Measurements from ENCODE around the gene C1QTNF8.
"Not testable (repeated sequence)": the region's sequence is repeated elsewhere in the genome, so short reads cannot be mapped to it uniquely, and the experiment has no call there.

Gene C1QTNF8

DNA sequence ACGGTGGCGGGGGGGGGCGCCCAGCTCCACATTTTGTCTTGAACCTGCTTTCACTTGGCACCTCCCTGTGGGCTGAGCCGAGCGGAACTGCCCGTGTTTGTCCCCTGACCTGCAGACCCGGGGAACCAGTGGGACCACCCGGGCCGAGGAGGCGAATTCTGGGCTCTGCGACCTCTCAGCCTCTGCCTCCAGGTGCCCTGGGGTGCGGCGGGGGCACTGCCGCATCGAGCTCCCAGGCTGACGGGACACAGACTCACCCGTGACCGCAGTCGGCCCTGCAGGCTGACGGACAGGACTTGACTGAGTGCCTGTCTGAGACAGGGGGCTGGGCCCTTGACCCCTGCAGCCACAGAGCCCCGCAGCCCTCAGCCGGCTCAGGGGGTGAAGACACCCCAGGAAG lies 11.1 kb upstream of the C1QTNF8 start:
- no peak for DNase-seq

DNA sequence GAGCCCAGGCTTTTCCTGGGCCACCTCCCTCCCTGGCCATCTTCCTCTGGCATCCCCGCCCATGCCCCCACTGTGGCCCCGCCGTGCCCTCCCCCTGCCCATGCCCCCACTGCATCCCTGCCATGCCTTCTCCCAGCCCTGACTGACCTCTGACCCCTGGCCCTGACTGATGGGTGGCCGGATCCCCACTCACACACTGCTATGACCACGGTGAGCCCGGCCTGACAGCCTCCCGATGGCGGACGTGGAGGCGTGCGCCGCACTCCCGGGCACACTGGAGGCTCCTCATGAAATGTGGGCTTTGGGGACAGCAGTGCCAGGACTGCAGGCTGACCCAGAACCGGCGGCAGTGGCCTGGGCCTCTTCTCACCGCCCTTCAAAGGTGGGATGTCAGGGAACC lies 10.6 kb upstream of the C1QTNF8 start:
- DNase-seq = no peak

DNA sequence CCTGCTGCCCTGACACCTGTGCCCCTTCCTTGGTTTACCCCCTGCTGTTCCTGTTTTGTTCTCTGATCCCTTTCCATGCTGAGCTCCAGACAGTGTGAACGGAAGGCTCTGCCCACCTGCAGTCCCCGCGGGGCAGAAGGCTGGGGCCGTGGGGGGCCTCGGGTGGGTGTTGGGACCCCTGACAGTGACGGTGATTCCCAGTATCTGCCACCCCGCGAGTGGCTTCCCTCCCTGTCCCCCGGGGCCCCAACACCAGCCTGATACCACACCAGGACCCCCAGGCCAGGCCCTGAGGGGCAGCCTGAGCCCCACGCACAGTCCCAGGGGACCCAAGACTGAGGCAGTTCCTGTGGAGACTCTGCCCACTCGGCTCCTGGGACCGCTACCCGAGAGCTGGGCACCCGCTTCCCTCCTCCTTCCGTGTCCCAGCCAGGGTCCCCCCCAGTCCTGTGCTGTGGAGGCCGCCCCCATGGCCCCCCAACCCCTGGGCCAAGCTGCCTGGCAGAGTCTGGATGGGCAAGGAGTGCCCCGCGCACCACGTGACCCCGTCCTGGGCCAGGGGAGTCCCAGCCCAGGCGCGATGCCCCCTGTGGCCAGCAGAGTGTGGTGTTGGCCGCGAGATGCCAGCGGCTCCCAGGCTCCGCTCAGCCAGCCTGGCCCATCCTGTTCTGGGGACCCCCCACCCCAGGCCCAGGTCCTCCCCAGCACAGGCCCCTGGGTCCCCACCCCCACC lies 10.0 kb upstream of the C1QTNF8 start:
- no peak for DNase-seq

DNA sequence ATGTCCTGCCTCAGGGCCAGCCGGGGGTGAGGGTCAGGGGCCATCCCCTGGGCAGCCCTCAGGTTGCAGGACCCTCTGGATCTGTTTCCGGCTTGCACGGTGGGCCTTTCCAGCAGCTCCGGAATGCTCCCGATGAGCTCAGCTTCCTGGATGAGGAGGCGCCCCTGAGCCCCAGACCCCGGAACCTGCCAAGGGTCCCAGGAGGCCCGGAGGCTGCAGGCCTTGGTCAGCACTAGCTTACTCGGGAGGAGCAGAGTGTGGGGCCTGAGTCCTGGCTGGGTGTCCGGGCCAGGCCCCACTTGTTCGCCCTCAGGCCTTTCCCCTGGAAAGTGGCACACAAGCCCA lies 7.6 kb upstream of the C1QTNF8 start:
- no peak for DNase-seq

DNA sequence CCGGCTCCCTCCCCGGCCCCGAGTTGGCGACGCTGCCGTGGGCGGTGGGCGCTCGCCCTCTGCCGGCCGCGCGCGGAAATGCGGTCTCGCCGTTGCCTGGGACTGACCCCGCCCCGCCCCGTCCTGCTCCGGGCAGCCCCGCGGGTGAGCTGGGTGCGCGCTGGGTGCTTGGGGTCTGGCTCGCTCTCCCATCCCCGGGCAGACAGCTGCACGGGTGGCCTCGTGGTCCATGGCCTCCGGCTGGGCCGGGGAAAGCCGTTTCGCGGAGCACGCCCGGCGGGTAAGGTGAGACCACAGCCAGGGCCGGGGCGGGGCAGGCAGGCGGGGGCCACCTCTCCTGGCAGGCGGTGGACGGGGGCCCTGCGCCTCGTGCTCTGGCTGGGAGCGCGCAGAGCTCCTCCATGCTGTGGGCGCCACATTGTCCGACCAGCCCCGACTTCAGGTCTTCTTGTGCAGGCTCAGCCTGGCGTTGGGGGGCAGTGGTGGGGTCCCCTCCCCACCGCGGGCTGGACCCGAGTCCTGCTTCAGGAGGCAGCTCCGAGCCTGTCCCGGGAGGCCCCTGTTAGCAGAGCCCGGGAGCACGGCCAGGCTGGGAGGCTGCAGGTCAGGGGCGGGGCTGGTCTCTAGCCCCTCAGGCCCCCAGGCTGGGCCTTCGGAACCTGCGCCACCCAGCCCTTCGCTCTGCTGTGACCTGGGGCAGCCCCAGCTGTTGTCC lies 7.0 kb upstream of the C1QTNF8 start:
- DNase-seq = no peak

DNA sequence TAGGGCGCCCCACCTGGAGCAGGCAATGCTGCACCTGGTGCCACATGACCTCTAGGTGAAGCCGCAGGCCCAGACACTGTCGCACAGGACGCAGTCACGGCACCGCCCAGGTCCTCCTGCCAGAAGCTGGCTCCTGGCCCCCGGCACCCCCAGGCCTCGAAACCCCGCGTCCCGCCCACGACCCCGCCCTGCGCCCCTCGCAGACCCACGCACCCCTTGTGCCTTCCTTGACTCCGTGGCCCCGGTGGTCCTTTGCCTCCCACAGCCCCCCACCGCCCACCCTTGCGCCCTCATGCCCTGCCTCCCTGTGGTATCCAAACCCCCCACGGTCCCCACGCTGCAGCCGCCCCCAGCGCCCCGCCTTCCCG lies 6.3 kb upstream of the C1QTNF8 start:
- no peak for DNase-seq

DNA sequence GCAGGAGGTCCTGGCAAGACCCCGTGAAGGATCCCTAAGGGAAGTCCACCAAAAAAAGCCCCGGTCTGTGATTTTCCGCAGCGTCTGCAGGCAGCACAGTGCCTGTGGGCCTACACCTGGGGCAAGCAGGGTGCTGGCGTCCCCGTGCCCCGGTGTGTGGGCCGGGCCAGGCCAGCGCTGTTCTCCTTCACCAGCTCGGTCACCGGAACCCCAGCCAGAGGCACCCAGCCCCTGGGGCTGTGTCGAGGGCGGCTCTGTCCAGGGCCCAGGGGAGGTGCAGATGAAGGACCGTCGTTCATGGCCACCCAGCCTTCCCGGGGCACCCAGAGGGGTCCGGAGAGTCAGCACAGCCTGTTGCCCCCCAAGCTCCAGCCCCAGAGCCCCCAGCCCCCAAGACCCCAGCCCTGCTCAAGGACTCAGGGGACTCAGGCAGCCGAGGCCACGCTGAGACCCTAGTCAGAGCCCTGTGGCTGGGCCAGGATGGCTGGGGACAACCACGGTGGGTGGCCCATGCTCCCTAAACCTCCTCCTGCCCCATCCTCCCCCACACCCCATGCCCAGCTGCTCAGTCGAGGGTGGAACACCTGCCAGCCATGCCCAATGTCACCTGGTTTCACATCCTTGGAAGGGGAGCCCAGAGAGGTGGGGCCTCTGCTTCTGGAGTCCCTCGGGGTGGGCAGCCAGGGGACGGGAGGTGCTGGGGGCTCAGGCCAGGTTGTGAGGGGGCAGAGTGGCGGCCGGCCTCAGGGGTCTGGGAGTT lies 5.7 kb upstream of the C1QTNF8 start:
- DNase-seq = no peak

DNA sequence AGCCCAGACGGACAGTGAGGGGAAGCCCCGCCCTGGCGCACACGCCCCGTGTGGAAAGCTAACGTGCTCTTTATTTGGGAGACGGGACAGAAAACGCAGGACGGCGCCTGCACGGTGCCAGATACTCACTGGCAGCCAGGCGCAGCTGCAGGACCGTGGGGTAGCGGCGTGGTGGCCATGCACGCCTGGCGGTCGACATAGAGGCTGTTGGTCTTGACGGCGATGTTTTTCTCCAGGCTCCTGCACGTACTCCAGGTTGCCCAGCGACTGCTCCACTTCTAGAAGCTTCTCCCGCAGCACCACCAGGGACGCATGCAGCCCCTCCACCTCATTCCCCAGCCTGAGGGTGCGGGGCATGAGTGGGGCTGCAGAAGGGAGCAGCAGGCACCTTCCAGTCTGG lies 5.1 kb upstream of the C1QTNF8 start:
- DNase-seq = no peak

DNA sequence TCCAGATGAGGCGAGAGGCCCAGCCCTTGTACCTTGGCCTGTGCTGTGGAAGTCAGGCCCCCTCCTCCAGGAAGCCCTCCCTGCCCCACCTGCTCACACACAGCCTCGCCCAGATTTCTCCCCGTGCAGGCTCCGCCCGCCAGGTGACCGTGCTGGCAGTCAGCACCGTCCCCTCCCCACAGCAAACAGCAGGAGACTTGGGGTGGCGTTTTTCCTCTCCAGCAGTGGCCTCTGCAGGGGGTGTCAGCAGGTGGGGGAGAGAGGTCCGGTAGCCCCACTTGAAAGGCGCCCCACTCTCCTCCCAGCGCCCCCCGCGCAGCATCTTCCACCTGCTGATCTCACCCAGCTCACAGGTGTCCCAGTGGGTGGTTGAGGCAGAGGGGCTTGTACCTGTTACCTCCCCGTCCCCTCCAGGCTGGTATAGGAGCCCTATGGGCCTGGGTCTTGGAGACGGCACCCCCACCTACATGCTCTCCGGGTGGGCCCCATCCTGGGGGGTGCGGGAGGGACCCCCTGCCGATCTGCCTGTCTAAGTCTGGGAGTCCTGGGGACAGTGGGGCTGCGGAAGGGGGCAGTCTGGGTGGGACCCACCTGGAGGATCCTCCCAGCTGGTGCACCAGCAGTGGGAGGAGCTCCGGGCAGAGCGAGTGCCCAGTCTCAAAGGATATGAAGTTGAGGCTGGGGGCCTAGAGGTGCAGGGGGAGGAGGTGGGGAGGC lies 4.2 kb upstream of the C1QTNF8 start:
- no peak for DNase-seq

DNA sequence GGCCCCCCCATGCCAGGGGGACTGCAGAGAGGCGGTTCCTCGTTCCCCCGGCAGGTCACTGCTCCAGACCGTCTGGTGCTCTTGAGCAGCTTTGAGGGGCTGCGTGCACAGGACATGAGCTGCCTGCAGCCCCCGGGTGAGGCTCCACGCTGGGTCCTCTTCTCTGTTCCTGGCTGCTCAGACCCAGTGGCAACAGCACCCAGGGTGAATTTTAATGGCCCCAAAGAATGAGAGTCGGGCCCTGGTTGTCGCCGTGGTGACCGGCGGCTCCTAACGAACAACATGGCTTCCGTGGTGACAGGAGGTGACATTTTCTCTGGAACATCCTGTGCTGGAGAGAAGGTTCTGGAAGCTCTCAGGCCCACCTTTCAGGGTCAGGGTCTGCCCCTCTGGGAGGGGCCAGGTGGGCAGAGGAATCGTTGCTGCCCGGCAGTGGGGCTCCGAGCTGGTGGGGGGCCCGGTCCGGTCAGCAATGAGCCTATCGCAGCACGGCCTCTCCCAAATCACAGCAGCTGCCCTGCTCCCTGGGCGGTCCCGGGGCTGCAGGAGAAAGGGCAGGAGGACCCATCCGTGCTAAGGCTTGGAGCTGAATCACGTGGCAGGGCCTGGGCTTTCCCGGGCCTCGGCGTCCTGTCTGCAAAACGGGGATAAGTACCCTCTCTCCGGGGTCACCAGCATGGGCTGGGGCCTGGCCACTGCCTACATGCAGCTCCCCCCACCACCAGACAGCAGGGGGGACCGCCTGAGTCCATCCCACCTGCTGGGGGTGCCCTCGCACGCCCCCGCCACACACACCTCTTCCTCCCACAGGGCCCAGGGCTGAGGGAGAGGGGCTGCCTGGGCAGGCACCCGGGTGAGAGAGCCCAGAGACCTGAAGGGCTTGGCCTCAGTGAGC lies 3.4 kb upstream of the C1QTNF8 start:
- DNase-seq = no peak

DNA sequence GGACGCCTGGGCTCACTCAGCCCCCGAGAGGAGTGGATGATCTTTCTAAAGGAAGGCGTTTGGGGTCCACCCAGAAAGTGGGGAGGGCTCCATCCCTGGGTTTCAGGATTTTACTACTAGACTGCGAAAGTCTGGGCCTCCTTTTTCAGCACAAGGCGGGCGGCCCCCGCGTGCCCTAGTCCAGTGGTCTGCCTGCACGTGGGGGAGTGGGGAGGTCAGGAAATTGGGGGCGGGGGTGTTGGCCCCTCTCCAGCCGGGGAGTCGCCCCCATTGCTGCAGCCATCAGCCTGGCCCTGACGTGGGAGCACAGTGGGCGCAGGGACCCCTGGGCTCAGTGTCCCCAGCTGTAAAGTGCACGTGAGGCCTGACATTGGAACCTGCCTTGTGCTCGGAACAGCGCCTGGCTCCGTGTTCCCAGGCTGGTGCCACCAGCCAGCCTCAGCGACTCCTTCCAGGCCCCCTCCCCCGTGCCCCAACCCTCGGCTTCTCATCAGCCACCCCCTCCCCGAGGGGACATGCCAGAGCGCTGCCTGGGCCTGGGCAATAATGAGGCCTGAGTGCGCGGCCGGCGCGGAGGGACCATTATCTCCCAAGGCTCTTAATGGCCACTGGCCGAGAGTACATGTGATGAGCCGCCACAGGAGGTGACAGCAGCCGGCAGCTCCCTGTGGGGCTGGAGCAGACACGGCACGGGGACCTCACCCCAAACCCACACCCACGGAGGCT lies 2.4 kb upstream of the C1QTNF8 start:
- no peak for DNase-seq

DNA sequence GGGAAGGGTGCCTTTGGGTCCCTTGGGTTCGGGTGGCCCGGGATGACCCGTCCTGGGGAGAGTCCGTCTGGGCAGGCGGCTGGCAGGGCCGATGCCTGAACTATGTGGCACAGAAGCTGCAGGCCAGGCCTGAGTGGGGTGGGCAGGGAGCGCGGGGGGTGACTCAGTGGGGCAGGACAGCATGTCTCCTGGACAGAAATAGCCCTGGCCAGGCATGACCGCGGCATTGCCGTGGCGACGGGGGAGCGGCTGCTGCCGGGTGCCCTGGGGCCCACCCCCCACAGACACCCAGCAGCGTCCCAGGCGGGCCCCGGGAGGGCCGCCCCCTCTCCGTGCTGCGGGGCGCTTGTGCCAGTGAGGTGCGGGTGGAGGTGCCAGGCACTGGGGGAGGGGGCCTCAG lies 1.8 kb upstream of the C1QTNF8 start:
- DNase-seq = no peak

DNA sequence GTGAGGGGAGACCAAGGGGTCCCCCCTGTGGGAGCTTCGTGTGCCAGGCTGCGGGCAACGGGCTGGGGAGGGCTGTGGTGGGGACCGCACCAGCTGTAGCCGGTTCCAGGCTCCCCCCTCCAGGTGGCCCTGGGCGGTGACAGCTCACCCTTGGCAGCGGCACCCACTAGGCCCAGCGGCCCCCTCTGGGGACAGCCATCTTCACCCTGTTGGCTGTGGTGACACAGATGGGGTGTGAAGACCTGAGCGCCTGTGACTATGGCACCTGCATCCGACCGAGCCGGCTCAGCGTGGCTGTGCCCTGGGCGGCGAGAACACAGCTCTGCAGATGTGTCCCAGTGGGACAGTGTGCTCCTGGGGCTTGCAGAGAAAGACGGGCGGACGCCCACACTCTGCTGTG lies 1.1 kb upstream of the C1QTNF8 start:
- no peak for DNase-seq

DNA sequence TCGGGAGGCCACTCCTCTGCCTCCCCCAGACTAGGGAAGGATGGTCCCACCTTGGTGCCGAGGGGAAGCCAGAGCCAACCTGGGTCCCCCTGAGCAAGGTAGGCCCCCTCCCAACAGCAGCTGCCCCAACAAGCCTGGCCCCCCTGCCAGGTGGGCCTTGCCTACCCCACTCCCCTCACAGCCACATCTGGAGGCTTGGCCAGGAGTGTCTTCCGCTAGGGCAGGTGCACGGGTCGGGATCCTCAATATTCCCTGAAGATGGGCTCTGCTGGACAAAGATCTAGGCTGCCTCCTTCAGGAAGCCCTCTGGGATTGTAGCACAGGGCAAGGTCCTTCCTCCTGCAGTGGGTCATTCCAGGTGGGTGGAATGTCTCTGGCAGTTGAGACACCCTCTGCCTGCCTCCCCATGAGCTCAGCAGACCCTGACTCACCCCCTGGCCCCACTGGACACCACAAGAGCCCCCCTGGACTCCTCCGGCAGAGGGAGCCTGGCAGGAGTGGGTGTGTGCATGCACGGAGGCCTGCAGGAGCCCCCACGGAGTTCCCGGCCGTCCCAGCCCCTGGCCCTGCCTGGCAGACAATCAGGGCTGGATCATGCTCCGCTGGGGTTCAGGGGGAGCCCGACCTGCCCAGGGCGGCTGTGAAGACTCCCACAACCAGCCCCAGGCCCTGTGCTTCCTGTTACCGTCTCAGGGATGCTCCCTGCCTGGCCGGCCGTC lies 435 bp downstream of the C1QTNF8 start:
- no peak for DNase-seq

DNA sequence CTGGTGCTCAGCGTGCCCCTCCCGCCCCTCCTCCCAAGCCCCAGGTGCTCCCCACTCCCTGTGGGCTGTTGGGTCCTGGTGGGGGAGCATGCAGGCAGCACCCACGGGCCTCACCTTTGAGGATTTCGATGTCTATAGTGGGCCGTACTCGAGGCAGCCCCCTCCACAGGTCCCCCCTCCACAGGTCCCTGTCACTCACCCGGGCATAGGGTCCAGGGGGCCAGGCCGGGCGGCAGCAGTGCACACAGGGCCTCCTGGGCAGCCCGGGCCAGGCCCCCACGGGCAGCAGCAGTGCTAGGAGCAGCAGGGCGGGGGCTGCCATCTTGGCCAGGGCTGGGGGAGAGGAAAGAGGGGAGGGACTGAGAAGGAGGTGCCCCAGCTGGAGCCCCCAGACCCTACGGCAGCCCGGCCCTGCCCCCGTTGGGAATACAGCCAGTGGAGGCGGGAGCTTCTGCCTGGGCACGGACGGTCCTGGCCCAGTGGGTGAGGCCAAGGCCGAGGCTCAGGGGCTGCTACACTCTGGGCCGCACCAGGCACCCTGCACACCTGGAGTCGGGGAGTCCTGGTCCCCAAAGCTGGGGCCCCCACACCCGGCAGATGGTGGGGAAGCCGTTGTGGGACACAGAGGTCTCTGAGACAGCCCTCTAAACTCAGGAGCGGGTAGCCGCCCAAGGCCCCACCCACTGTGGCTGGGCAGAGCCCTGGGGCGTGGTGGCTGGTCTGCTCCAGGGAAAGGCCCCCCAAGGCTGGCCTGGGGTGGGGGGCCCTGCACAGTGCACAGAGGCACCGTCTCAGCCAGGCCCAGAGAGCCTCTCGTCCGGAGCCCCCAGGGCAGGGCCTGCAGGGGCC lies 1.2 kb downstream of the C1QTNF8 start:
- no peak for DNase-seq

DNA sequence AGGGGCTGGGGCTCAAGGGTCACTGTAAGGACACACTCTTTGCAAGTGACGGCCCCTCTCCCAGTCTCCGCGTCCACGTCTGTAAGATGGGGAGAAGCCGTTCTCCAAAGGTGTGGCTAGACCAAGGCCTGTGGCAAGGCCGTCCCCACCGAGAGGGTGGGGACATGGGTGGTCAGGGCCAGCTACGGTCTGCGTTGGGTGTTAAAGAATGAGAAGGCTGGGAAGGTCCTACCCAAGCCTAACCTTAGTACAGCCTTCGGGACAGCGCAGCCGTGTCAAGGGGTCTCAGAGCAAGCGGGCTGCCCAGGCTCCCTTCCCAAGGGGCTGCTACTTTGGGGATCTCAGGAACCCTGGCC lies 1.9 kb downstream of the C1QTNF8 start:
- no peak for DNase-seq

DNA sequence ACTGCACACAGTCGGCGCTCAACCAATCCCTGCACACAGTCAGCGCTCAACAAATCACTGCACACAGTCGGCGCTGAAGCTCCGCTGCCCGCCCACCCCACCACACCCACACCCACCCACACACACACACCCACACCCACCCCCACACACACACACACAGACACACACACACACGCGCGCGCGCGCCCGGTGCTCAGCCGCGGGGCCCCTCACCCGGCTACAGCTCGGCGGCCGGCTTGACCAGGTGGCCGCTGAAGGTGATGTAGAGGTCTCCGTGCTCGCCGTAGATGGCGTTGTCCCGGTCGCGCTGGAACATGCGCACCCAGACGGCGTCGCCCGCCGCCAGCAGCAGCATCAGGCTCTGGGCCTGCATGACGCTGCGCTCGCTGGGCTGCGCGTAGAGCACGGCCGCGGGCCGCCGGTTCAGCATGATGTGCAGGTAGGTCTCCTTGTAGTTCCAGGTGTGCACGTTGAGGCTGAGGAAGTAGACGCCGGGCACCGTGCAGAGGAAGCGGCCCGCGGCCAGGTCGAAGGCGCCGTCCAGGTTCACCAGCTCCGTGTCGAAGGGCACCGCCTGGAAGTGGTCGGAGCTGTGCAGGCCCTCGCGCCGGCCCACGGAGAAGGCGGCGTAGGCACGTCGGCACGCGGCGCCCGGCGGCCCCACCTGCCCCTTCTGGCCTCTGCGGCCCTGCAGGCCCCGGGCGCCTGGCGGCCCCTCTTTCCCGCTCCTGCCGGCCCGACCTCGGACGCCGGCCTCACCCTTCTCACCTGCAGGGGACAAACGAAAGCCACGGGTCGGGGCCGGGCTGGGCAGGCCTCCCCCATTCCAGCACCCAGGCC lies 2.5 kb downstream of the C1QTNF8 start:
- DNase-seq = no peak

DNA sequence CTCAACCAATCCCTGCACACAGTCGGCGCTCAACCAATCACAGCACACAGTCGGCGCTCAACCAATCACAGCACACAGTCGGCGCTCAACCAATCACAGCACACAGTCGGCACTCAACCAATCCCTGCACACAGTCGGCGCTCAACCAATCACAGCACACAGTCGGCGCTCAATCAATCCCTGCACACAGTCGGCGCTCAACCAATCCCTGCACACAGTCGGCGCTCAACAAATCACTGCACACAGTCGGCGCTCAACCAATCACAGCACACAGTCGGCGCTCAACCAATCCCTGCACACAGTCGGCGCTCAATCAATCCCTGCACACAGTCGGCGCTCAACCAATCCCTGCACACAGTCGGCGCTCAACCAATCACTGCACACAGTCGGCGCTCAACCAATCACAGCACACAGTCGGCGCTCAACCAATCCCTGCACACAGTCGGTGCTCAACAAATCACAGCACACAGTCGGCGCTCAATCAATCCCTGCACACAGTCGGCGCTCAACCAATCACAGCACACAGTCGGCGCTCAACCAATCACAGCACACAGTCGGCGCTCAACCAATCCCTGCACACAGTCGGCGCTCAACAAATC lies 3.3 kb downstream of the C1QTNF8 start:
- DNase-seq = not testable (repeated sequence)

Data from NCI-H2081 treated with DMSO at 0.1 percent for 48 hours (cell line).